HG03196 (cell line): Measurements from ENCODE around the gene METRN.
"Not testable (repeated sequence)": the region's sequence is repeated elsewhere in the genome, so short reads cannot be mapped to it uniquely, and the experiment has no call there.

ENCODE experiments used
- ATAC-seq: cut with Tn5 transposase; IDR thresholded peaks from one replicate; pipeline ENCODE4 v1.9.1; 2021; ENCODE audit not compliant: unreplicated experiment

The METRN gene

DNA sequence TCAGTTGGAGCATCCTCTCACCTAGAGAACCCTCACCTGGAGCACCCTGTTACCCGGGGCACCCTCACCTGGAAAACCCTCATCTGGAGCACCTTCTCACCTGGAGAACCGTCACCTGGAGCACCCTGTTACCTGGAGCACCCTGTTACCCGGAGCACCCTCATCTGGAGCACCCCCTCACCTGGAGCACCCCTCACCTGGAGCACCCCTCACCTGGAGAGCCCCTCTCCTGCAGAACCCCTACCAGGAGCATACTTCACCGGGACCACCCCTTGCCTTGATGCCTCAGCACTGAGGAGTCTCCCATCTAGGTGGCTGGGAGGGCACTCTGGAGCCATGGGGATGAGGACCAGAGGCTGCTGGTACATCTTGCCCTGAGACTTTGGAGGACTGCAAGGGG is 6.0 kb upstream of the METRN start:
- no peak for ATAC-seq

DNA sequence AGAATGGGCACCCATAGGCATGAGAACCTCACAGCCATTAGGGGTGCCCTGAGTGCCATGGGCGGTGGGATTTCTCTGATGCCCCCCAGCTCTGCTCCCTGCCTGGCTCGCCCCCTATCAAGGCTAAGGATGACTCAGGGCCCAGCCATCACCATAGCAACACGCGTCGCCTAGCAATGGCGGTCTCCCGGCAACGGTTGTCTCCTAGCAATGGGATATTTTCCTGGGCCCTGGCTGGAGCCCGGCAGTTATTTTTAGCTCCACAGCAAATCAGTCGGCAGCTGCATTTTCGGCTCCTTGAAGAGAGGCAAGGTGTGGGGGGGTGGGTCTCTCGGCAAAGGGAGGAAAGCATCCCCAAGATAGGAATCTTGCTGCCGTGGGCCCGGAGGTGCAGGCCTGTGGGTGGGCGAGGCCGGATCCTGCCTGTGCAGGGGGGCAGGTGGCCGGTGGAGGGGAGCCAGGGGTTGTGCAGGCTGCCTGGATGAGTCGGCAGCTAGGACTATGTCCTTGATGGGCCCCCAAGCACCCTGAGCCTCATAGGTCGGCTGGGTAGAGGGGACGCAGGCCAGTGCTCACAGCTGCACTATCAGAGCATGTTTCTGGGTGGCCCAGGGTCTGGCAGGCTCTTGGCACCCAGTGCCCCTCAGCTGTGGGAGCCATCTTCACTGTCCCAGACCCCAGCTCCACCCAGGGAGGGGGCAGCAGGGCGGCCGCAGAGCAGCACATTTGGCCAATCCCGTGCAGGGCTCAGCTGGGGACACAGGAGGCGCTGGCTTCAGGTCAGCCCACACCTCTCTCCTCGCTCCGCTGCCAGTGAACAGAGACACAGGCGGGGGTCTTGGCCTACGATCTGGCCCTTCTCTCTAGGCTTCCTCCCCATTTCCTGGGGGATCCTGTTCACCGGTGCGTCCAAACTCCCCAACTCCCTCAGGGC is 5.1 kb upstream of the METRN start:
- ATAC-seq, result no peak

DNA sequence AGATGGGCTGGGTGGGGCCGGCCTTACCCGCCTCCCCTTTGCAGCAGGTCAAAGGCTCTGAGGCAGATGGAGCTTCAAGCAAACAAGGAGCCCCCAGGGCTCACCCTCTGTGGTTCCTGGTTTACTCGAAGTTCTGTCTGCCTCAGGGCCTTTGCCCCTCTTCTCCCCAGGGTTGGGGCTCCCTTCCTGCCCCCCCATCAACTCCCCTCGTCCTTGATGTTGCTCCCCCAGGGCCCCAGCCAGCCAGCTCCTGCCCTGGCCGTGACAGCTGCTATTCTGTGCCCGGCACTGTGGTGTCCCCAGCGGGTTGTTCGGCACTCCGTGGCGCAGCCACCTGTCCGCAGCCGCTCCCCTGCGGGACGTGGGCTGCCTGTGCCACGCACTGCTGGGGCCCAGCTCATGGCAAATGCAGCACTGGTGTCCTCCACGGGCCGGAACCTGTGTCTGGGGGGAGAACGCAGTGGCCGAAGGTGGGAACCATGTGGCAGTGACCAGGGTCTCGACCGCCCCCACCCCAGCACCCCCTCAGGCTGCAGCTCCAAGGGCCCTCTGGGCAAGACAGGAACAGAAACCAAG is 4.3 kb upstream of the METRN start:
- ATAC-seq, result no peak

DNA sequence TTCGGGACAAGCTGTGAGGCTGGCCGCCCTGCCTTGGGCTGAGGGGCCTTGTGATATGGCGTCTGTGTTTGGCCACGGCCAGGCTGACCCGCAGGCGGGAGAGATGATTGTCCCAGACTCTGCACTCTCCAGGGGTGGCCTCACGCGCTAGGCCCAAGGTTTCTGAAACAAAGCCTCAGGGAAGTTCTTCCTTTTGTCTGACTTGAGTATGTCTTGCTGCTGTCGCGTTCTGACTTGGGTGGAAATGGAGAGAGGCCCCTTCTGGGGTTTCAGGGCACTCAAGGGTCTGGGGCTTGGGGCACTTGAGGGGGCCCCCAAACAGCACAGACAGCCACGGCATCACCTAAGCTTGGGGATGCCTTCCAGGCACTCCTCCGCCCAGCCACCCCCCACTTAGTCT is 3.8 kb upstream of the METRN start:
- no peak for ATAC-seq

DNA sequence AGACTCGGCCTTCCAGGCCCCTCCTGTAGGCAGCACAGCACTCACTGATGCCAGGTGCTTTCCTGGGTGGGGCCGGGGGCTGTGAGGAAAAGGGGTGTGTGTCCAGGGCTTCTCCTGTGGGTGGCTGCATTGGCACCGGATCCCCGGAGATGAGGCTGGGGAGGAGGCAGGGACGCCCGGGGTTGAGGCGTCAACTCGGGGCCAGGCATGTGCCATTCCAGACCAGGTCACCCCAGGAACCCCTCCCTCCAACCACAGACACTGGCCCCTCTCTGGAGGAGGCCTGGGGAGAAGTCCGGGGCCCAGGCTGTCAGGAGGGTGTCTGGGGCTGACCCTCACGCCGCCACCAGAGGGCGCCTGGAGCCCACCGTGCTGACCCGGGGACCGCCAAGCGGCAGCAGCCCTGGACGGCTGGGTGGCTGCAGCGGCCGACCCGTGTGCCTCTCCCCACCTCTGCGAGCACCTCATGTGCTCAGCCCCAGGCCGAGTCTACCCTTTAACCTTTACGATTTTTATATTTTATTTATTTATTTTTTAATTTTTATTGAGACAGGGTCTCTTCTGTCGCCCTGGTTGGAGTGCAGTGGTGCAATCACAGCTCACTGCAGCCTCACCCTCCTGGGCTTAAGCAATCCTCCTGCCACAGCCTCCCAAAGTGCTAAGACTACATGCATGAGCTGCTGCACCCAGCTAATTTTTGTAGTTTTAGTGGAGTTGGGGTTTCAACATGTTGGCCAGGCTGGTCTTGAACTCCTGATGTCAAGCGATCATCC is 3.2 kb upstream of the METRN start:
- ATAC-seq, result no peak

DNA sequence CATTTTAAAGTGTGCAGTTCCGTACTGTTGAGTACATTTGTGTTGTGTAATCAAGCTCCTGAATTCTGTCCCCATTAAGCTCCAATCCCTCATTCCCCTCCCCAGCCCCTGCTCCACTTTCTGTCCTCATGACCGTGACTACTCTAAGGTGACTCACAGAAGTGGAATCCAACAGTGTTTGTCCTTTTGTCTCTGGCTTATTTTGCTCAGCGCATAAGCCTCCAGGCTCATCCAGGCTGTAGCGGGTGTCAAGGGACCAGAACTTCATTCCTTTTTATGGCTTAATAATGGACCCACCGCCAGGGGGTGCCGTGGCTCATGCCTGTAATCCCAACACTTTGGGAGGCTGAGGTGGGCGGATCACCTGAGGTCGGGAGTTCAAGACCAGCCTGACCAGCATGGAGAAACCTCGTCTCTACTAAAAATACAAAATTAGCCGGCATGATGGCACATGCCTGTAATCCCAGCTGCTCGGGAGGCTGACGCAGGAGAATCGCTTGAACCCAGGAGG is 2.1 kb upstream of the METRN start:
- not testable (repeated sequence) for ATAC-seq

DNA sequence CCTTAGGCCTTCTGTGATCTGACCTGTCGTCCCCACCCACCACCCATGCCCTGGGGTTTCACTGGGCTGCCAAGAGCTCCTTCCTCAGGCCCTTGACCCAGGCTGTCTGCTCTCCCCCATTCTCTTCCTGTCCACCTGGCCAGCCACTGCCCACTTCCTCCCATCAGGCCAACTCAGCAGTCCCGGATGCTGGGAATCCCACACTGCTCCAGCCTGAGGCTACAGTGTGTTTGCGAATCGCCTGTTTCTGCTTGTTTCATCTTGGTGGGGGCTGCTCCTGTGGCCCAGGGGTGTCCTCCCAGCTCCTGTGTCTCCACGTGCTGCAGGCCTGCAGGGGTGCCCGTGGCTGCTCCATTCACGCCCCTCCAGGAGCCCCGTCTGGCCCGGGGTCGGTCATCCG is 839 bp upstream of the METRN start:
- ATAC-seq, result no peak

DNA sequence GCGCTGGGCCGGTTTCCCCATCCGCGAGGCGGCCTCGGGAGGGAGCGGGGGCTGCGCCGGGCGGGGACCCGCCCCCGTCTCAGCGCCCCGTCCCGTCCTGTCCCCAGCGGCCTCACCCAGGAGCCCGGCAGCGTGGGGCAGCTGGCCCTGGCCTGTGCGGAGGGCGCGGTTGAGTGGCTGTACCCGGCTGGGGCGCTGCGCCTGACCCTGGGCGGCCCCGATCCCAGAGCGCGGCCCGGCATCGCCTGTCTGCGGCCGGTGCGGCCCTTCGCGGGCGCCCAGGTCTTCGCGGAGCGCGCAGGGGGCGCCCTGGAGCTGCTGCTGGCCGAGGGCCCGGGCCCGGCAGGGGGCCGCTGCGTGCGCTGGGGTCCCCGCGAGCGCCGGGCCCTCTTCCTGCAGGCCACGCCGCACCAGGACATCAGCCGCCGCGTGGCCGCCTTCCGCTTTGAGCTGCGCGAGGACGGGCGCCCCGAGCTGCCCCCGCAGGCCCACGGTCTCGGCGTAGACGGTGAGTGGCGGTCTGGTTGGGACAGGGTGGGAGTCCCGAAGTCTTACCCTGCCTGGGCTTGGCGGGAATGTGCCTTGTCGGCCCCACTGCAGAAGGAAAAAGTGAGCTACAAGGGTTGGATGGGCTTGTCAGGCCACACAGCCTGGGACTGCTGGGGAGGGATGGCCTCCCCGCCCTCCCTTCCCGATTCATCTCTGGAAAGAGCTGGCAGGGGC is 720 bp downstream of the METRN start:
- no peak for ATAC-seq

DNA sequence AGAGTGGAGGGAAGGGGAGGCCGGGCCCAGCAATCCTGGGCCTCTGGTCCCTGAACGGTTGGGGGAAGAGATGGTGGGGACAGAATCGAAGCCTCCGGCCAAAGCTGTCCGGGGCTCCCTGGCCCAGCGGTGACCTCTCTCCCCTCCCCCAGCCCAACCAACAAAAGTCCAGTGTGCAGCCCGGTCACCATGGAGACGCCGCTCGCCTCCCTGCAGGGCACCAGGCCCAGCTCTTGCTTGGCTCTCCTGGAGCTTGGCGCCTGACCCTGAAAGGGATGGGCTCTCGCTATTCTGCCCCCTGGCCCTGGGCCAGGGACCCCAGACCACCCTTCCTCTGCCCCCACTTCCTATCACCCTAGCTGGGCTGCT is 1.3 kb downstream of the METRN start:
- ATAC-seq, result no peak

DNA sequence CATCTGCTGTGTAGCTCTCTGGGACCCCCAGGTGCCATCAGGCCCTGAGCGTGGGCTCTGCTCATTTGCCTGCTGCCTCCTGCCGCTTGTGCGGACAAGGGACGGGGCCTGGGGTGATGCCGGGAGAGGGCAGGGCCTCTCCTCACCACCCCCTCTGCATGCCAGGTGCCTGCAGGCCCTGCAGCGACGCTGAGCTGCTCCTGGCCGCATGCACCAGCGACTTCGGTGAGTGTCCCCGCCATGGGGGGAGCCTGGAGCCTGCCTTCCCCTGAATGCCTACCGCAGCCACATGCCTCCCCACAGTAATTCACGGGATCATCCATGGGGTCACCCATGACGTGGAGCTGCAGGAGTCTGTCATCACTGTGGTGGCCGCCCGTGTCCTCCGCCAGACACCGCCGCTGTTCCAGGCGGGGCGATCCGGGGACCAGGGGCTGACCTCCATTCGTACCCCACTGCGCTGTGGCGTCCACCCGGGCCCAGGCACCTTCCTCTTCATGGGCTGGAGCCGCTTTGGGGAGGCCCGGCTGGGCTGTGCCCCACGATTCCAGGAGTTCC is 1.9 kb downstream of the METRN start:
- no peak for ATAC-seq

DNA sequence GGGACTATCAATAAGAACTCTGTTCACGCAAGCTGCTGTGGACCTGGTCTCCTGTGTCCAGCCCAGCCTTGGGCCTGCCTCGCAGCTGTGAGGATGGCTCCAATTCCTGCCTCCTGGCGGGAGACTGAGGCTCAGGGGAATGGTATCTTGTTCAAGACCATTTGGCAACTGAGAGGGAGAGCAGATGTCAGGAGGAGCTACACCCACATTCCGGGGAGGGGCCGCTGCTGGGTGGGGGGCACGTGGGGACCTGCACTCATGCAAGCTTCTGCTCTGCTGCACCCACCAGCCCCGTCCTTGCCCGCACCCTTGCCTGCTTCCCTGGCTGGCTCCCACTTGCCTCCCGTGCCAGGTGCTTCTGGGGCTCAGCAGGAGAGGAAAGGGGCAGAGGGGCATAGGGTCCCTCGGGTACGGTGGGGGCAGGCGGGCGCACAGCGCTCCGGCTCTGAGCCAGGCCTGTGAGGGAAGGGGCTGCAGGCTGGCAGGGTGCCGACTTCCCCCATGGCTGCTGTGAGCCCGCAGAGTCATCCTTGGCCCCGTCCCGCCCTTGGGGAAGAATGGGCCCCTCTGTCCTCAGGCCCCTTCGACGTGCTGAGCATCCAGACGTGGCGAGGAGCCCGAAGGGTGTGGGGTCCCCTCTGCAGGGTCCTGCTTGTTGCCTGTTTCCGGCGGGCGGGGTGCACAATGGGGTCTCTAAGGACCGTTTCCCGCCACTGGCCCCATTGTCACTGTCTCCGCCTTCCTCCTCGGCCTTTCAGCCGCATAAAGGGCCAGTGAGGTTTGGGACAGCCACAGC is 2.7 kb downstream of the METRN start:
- ATAC-seq, result no peak

DNA sequence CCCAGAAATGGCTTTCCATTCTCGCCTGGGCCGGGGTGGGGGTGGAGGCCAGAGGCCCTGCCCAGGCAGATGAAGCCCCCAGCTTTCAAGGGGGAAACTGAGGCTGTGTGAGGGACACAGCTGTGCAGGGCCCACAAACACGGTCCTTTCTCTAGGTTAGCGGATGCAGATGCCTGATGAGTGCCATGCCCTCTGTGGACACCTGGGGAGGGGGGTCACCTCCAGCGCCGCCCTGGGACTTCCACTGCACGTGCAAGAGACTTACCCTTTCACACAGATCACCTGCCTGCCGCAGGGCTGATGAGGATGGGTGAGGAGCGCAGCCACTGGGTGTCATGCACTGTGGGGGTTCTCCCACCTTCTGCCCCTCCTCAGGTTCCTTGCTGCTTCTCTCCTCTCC is 3.5 kb downstream of the METRN start:
- ATAC-seq, result no peak

DNA sequence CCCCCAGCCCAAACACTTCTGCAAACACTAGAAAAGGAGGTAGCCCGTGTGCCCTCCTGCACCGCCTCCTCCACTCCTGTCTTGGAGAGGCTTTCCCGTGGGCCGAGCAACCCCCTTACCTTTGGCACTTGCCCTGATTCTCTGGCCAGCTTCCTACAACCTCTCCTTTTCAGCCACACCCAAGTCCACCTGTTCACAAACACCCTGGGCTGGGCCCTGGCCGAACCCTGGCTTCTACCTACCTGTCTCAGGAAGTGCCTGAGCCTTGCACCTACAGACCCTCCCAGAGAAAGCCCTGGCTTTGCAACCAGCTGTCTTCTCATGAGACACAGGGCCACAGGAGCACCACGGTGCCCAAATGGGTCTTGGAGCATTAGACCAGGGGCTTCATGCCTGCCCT is 4.0 kb downstream of the METRN start:
- ATAC-seq, result no peak

DNA sequence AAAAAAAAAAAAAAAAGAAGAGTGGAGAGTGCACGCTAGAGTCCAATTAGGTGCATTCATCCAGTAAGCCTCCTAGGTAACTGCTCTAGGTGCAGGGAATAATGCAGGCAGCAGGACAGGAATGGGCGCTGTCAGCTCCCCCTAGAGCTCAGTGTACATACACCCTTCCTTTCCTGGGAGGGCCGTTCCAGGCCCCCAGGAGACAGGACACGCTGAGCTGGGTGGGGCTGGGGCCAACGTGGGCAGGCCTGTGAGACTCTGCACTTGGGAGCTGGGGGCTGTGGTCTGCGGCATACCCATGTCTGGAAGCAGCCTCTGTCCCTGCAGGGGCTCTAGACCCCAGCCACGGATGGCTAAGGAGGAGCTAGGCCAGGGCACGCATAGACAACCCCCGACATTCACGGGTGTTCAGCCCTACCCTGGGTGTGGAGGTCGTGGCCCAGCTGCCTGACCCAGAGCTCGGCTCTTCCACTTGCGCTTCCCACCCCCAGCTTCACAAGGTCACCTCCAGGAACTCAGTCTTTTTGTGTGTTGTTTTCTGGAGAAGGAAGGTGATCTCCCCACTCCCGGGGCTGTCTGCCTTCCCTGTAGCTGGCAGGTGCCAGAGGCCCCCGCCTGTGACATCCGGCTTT is 5.0 kb downstream of the METRN start:
- ATAC-seq, result no peak

DNA sequence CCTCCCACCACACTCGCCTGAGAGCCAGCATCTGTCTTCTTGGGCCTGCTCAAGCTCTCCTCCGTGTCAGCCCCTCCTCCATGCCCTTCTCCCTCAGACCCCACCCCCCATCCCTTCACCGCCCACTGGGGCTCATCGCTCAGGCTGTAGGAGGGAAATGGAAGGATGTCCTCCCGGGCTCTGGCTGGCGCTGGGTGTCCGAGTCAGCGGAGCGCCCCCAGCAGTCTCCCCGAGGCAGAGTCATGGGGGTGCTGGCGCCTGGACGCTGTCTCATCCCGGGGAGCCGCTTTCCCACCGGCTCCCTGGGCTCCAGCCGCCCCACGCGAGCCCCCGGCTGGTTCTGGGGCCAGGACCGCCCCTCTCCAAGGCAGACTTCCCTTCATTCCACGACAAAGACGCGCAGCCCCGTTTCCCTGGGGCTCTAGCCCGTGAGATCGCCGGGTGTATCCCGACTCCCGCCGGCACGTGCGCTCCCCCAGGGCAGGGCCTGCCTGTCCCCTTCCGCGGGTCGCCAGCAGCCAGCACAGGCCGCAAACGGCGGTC is 5.6 kb downstream of the METRN start:
- peak; percentile 8 for ATAC-seq

DNA sequence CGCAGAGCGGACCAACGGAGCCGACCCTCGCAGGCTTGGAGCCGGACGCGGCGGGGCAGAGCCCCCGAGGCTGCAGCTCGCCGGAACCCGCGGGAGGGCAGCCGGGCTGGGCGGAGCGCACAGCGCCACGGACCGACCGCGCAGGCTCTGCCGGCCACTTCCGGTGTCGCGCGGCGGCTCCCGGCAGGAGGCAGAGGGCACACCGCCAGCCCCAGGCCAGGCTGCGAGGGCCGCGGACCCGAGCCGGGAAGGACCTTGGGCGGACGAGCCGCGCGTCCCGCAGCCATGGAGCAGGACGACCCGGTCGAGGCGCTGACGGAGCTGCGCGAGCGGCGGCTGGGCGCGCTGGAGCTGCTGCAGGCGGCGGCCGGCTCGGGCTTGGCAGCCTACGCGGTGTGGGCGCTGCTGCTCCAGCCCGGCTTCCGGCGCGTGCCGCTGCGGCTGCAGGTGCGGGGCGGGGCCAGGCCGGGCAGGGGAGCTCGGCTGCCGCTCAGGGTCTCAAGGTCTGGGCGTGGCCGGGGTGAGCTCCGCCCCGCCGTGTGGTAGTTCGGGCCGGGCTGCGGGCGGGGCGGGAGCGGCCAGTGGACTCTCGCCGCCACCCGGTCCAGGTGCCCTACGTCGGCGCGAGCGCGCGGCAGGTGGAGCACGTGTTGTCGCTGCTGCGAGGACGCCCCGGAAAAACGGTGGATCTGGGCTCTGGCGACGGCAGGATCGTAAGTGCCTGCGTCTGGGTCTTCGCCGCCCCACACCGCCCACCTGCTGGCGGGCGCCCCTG is 6.3 kb downstream of the METRN start, which contains the start of gene ANTKMT:
ANTKMT (plus strand) TSS at position 157 of the 775 bp plus-strand sequence; CDS start at position 286, 129 bp downstream.
- peak; percentile 59 for ATAC-seq

DNA sequence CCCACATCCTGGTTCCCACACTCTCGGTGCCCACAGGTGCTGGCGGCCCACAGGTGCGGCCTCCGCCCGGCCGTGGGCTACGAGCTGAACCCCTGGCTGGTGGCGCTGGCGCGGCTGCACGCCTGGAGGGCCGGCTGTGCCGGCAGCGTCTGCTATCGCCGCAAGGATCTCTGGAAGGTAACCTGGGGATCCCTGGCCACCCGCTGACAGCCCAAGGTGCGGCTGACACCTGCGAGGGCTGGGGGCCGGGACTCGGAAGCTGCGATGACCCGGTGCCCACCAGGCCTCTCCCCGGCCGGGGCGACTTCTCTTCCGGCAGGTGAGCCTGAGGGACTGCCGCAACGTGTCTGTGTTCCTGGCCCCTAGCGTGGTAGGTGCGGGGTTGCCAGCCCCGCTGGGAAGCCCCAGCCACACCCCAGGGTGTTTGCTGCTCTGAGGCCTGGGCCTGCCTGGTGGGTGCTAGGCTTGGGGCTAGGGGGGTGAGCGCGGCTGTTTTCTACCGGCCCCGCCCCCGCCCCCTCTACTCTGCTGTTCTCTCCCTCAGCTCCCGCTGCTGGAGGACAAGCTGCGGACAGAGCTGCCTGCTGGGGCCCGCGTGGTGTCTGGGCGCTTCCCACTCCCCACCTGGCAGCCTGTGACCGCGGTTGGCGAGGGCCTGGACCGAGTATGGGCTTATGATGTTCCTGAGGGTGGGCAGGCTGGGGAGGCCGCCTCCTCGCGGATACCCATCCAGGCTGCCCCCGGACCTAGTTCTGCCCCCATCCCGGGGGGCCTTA is 7.0 kb downstream of the METRN start:
- ATAC-seq, result no peak
